ENCODE results near the gene ZNF282. TPM values are rescaled to one million over a fixed set of nuclear protein-coding genes. Genes with fewer than 3 reads are reported as not detected.

ZNF282 gene
- total and polyA plus RNA-seq, 10 donors: 4.7 to 25.8 (median 18.1) TPM

DNA sequence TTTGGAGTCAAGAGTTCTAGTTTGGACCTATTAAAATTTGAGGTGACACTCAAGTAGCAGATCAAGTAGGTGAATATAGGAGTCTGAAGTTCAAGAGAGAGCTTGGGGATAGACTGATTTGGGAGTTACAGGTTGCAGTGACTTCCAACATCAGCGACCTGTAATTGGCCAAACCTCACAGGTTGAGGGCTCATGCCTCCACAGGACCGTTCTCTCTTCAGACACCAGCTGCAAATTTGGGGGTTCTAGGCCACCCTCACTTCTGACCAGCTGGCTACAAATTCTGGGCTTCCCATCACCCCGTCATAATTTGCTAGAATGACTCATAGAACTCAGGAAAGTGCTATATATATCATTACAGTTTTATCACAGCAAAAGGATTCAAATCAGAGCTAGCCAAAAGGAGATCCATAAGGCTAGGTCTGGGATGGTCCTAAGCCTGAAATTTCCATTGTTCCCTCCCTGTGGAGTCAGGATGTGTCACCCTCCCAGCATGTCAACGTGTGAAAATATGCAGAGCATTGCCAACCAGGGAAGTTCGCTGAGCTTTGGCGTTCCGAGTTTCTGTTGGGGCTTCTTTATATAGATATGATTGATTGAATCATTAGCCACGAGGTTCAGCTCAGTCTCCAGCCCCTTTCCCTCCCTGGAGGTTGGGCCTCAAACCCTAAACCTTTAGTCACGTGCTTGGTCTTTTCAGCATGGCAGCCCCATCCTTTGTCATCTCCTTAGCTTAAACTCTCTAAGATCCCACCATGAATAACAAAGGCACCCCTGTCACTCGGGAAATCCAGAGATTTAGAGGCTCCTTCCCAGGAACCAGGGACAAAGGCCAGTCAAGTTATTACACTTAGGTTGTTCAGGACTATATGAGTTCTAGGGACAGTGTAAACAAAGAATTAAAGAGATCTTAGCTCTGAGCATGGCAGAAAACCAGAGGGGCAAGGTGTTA, 23.4 kb downstream of the ZNF282 start:
- H3K36me3 ChIP-seq: peaks cover 0 to 100% (median 72%) of the 10 kb centered on the region in 6 donors
- WGBS, 5 donors: 91 to 94% (median 93%) methylated on average over 10 of the region's 10 CpGs
- intact Hi-C loops (cut with DNase I; ENCODE audit: low total_unique reads): no loop called here

DNA sequence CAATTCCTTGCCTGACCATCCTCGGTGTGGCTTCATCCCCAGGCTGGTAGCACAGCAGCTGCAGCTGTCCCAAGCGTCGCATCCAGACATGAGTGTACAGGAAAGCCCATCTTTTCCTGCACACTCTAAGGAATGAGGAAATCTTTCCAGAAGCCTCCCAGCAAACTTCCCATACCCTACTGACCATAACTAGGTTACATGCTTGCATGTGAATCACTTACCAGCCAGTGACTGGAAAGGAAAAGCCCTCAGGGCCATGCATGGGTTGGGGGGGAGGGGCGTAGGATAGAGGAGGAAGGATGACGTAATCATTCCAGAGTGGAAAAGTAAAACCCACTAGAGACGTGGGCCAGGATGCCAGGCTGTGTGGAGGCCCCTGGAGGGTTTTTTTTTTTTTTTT, 25.2 kb downstream of the ZNF282 start:
- peaks cover 0 to 5% (median 0%) of the 10 kb centered on the region in 8 donors for H3K9me3 ChIP-seq
- peaks cover 0 to 100% (median 70%) of the 10 kb centered on the region in 6 donors for H3K36me3 ChIP-seq
- peaks cover 0 to 9% (median 0%) of the 10 kb centered on the region in 6 donors for H3K4me1 ChIP-seq
- H3K27ac ChIP-seq: no peak overlapping the region
- TF ChIP-seq, protein P1, sequence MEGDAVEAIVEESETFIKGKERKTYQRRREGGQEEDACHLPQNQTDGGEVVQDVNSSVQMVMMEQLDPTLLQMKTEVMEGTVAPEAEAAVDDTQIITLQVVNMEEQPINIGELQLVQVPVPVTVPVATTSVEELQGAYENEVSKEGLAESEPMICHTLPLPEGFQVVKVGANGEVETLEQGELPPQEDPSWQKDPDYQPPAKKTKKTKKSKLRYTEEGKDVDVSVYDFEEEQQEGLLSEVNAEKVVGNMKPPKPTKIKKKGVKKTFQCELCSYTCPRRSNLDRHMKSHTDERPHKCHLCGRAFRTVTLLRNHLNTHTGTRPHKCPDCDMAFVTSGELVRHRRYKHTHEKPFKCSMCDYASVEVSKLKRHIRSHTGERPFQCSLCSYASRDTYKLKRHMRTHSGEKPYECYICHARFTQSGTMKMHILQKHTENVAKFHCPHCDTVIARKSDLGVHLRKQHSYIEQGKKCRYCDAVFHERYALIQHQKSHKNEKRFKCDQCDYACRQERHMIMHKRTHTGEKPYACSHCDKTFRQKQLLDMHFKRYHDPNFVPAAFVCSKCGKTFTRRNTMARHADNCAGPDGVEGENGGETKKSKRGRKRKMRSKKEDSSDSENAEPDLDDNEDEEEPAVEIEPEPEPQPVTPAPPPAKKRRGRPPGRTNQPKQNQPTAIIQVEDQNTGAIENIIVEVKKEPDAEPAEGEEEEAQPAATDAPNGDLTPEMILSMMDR (IDR thresholded peaks at IDR 0.05 in 8 of 11, conservative IDR thresholded peaks at IDR 0.05 in 3 of 11): no peak
- TF ChIP-seq POLR2AphosphoS5 (IDR thresholded peaks at IDR 0.05): no peak
- no peak for TF ChIP-seq POLR2A (IDR thresholded peaks at IDR 0.05)
- WGBS, 5 donors: 64 to 77% (median 75%) methylated on average over 6 of the region's 6 CpGs
- no peaks in the 10 kb centered on the region for H3K27me3 ChIP-seq (replicated peaks in 1 of 7)
- DNase-seq: no peak
- H3K4me3 ChIP-seq: no peak overlapping the region
- intact Hi-C loops (cut with DNase I; ENCODE audit: low total_unique reads): no loop called here

More for the DNA sequence above, 23.4 kb downstream of the ZNF282 start:
- H3K9me3 ChIP-seq: no peaks in the 10 kb centered on the region
- H3K27ac ChIP-seq: no peak overlapping the region
- no peaks in the 10 kb centered on the region for H3K27me3 ChIP-seq (replicated peaks in 1 of 7)
- no peak overlapping the region for H3K4me3 ChIP-seq
- DNase-seq: no peak
- H3K4me1 ChIP-seq: peaks cover 0 to 9% (median 0%) of the 10 kb centered on the region in 6 donors
- no peak for TF ChIP-seq POLR2A (IDR thresholded peaks at IDR 0.05)
- TF ChIP-seq, protein P1 (IDR thresholded peaks at IDR 0.05 in 8 of 11, conservative IDR thresholded peaks at IDR 0.05 in 3 of 11): no peak
- no peak for TF ChIP-seq POLR2AphosphoS5 (IDR thresholded peaks at IDR 0.05)

DNA sequence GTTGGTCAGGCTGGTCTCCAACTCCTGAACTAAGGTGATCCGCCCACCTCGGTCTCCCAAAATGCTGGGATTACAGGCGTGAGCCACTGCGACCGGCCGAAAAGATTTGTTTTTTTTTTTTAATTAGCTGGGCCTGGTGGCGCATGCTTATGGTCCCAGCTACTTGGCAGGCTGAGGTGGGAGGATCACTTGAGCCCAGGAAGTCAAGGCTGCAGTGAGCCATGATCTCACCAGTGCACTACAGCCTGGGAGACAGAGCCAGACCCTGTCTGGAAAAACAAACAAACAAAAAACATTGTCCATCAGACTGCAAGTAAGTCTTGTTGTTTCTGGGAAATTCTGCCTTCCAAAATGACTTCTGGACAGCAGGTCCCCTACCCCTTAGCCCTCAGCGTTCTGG, 27.8 kb downstream of the ZNF282 start:
- 96 to 99% (median 98%) methylated on average over 7 to 8 of the region's 8 CpGs for WGBS, 5 donors

More for the DNA sequence above, 27.8 kb downstream of the ZNF282 start:
- no peak overlapping the region for H3K4me3 ChIP-seq
- H3K9me3 ChIP-seq: peaks cover 0 to 5% (median 0%) of the 10 kb centered on the region in 8 donors
- TF ChIP-seq, protein P1 (IDR thresholded peaks at IDR 0.05 in 8 of 11, conservative IDR thresholded peaks at IDR 0.05 in 3 of 11): no peak
- TF ChIP-seq POLR2A (IDR thresholded peaks at IDR 0.05) (no peak), POLR2AphosphoS5 (IDR thresholded peaks at IDR 0.05) (no peak)
- DNase-seq: no peak
- H3K27ac ChIP-seq: no peak overlapping the region
- peaks cover 0 to 85% (median 58%) of the 10 kb centered on the region in 6 donors for H3K36me3 ChIP-seq
- intact Hi-C loops (cut with DNase I; ENCODE audit: low total_unique reads): no loop called here
- no peaks in the 10 kb centered on the region for H3K27me3 ChIP-seq (replicated peaks in 1 of 7)
- no peaks in the 10 kb centered on the region for H3K4me1 ChIP-seq

Measured in spleen (tissue), 11 donors.